Activated CD4-positive, alpha-beta T cell treated with anti-CD3 and anti-CD28 coated beads for 48 hours (primary cell): ENCODE results near the gene PDPK1.
"Not testable (repeated sequence)": the region's sequence is repeated elsewhere in the genome, so short reads cannot be mapped to it uniquely, and the experiment has no call there.

Source experiments
- DNase-seq: peaks from one replicate; pipeline ENCODE4 v3.0.0-alpha.2; 2020

PDPK1 gene

DNA sequence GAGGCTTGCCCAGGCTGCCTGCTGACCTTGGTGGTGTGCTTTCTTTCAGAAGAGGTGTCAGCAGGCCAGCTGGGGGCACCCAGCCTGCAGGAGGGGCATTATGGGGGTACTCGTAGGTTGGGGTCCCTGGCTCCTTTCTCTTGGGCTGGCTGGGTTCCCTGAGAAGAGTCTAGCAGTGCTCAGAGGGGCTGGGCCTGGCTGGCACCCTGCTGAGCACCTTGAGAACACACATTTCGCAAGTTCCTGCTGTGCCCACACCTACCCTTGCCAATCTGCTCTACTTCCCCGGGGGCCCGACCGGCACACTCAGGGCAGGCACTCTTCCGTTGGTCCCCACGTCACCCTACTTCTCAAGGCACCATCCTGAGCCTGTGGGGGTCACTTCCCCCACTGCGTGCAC is 11.7 kb upstream of the PDPK1 start:
- no peak for DNase-seq

DNA sequence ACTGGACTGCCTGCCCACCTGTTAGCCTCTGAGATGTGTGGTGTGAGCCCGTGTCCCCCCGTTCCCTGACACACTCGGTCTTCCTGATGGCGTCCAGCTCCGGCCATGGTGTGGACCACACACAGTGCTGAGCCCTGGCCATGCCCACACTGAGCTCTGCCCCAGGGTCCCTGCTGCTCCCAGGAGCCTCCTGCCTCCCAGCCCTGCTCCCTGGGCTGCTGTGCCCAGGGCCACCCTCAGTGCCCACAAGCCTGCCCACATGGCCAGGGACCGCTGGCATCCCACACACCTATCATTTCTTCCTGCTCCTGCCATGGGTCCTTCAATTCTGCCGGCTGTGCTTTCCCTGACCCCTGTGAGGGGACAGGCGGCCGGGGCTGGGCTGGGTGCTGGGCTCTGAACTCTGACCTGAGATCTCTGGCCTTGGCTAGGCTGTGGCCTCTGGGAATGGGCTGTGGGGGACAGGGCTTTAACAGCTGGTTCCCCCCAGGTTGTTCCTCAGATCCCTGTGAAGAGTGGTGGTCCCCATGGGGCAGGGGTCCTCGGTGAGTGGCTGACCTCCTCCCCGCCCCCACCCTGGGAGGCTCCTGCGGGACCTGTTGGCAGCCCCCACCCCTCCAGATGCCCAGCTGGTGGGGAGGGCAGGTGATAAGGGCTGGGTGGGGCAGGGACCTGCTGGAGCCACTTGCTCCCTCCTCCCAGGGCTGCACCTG is 10.6 kb upstream of the PDPK1 start:
- no peak for DNase-seq

- DNase-seq, result no peak
Measured at GRCh38 chr16:2527784-2528100, 10.1 kb upstream of the PDPK1 start.

GRCh38 chr16:2528161-2529060 is 9.4 kb upstream of the PDPK1 start:
- no peak for DNase-seq

DNA sequence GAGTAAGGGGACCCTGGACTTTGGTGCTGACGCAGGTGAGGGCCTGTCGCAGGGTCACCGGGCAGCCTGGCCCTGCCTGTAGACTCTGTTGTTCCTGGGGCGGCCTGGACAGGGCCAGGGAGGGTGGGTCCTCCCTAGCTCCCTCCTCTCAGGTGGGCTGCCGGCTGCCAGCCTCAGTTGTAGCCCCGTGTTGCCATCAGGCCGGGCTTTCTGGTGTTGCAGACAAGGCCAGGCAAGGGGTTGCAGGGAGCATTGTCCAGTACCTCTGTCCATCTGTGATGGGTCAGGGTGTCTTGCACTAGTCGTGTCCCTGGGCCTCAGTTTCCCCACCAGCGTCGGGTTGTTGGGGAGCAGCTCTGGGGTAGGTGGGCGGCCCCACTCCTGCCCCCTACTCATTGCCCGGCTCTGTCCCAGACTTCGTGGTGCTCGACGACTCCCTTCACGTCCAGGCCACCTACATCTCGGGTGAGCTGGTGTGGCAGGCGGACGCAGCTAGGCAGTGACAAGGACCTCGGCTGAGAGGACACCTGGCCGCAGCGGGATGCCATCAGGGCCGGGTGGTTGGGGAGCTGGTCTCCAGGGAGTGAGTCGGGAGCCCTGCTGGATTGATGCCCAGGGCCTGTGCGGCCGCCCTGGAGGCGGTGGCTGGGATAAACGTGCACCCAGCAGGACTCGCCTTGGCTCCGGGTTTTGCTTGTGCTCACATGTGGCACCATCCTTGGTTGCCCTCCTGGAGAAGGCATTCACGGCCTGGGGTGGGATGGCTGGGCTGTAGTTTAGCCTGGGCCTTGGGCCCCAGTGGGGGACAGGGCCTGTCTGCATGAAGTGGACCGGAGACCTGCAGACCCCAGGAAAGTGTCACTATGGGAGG is 8.5 kb upstream of the PDPK1 start:
- DNase-seq, result no peak

DNA sequence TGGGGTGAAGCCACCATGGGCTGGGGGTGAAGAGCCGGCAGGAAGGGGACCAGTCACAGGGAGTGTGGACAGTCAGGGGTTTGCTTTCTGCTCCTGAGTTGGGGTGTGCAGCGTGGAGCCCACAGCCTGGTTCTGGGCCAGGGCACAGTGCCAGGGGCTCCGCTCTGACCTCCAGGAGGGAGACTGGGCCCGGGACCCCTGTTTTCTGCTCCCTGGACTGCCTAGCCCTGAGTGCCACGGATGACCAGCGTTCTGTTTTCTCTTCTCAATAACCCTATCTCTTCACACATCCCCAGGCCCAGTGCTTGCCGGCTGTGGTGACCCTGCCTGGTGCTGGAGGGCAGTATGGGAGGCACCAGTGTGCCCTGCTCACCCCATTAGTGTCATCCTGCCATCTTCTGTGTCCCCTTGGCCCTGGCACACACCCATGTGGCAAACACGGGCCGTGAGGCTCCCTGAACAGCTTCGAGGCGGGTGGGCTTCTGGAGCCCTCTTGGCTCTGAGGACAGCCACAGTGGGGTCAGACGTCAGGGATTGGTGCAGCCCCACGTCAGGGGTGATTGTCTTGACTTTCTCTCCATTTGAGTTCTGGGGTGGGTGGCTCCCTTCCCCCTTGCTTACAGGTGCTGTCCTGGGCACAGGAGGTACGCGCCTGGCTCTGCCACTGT is 7.7 kb upstream of the PDPK1 start:
- DNase-seq, result no peak

GRCh38 chr16:2530629-2531318 is 7.0 kb upstream of the PDPK1 start:
- no peak for DNase-seq

DNA sequence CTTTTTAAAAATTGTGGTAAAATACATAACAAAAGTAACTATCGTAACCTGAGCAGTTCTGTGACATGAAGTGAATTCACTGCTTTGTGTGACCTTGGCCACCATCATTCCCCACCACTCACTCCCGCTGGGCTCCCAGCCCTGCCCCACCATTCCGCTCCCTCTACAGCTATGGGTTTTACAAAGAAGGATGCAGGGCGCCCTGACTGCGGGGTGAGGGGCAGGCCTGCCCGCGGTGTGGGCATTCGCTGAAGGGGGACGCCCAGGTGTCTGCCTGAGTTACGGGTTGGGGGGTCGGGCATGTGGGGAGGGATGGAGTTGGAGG is 6.5 kb upstream of the PDPK1 start, which contains the start of gene CEMP1:
Gene CEMP1 (minus strand): TSS at position 38 of the 325 bp plus-strand sequence. CDS start 335 bp downstream, outside the sequence.
- DNase-seq, result no peak

GRCh38 chr16:2531696-2532493 is 5.9 kb upstream of the PDPK1 start:
- peak; percentile 99 for DNase-seq

GRCh38 chr16:2532494-2533141 is 5.2 kb upstream of the PDPK1 start:
- DNase-seq, result peak; percentile 78

DNA sequence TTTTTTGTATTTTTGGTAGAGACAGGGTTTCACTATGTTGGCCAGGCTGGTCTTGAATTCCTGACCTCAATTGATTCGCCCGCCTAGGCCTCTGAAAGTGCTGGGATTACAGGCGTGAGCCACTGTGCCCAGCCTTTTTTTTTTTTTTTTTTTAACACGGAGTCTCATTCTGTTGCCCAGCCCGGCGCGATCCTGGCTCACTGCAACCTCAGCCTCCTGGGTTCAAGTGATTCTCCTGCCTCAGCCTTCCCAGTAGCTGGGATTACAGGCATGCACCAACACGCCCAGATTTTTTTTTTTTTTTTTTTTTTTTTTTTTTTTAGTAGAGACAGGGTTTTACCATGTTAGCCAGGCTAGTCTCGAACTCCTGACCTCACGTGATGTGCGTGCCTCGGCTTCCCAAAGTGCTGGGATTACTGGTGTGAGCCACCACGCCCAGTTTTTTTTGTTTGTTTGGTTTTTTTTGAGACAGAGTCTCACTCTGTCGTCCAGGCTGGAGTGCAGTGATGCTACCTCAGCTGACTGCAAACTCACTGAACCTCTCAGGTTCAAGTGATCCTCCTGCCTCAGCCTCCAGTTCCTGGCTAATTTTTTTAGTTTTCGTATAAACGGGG is 4.6 kb upstream of the PDPK1 start:
- not testable (repeated sequence) for DNase-seq

GRCh38 chr16:2533912-2534311 is 3.9 kb upstream of the PDPK1 start:
- DNase-seq, result no peak

DNA sequence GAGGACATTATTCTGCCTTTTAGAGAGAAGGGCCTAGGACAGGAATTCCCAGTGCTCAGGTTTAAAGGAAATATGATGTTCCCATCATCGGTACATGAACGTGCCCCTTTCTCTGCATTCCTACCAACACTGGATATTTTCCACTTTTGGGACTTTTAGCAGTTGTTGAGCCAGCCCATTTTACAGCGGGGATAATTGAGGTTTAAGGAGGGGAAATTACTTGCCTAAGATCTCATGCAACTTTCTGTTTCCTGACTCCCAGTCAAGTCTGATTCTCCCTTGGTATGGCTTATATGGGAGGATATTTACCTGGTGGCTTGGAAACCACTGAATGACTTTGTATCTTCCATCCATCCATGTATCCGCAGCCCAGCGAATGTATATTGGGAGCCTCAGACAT is 3.5 kb upstream of the PDPK1 start:
- not testable (repeated sequence) for DNase-seq

- DNase-seq, result no peak
Measured at GRCh38 chr16:2535625-2536013, 2.2 kb upstream of the PDPK1 start.

DNA sequence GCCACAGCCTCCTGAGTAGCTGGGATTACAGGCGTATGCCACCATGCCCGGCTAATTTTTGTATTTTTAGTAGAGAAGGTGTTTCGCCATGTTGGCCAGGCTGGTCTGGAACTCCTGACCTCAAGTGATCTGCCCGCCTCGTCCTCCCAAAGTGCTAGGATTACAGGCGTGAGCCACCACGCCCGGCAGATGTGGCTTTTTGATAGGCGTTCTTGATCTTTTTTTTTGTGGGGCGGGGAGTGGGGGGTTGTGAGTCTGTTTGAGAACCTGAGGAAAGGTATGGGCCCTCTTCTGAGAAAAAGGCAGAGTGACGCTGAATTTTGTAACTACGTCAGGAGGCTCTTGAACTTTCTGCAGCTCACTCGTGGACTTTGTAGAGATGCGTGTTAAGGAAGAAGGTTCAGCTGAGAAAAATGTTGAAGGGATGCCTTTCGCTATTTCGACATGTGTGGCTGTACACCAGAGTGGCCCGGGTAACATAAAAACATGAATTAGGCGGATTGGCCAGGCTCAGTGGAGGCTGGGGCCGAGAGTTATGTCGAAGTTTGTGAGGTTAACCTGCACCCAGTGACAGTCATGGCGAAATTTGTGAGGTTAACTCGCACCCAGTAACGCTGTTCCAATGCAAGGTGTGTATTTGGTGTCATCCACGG is 1.5 kb downstream of the PDPK1 start:
- not testable (repeated sequence) for DNase-seq

DNA sequence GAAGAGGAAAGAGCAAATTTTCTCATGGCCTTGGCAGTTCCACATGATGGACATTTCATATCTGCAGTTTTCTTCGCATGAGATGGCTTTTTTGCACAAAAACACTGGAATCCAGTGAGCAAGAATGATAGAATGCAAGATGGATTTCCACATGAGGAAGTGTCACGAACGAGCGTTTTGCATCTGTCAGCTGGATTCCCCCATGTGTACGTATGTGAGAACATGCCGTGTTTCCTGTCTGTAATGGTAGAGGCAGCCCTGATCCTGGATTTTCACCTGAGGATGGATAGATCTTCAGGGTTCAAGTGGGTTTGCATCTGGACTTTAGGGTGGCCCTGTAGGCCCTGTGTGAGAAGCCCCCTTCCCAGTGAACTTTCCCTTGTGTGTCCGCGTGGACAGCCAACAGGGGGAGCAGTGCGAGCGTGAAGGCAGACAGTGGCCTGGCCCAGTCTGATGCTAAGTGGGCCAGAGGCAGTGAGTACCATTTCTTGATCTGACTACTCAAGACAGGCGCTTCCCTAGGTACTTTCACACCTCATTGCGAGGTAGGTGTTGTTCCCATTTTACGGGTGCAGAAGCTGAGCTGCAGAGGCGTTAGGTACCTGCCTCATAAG is 2.1 kb downstream of the PDPK1 start:
- DNase-seq, result peak; percentile 57

DNA sequence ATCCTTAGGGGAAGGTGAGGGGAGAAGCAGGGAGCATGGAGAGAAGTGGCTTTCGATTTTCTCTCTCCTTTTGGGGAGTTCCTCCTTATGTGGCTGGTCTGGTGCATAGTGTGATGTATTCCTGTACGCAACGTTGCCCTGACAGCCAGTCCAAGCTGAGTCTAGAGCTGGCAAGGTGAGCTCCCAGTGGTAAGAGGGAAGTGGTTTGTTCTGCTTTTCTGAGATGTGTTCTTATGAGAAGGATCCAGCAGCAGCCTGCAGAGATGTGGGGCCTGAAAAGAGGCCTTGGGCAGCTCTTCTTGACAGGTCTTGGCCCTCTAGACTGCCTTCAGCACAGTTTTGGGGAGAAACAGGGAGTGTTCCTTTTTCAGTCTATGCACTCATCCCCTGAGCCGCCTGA is 3.1 kb downstream of the PDPK1 start:
- DNase-seq, result not testable (repeated sequence)

- DNase-seq, result not testable (repeated sequence)
Measured at GRCh38 chr16:2541409-2541808, 3.6 kb downstream of the PDPK1 start.

DNA sequence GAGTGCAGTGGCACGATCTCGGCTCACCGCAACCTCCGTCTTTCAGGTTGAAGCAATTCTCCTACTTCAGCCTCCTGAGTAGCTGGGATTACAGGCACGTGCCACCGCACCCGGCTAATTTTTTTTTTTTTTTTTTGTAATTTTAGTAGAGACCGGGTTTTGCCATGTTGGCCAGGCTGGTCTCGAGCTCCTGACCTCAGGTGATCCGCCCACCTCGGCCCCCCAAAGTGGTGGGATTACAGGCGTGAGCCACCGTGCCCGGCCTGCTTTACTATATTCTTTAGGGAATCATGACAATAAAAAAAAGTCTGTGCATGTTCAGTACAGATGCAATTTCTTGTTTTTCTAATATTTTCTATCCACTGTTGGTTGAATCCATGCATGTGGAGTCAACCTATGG is 6.0 kb downstream of the PDPK1 start:
- DNase-seq, result not testable (repeated sequence)
